Activated T-cell treated with anti-CD3 and anti-CD28 coated beads for 24 hours (primary cell): ENCODE data around the gene CAMTA1.

Experiments used
- DNase-seq: peaks from one replicate; pipeline ENCODE4 v3.0.0-alpha.2; 2020; ENCODE audit warnings: low read depth

Gene CAMTA1

GRCh38 chr1:7516929-7517328 is 731.7 kb downstream of the CAMTA1 start:
- DNase-seq = no peak

- DNase-seq = no peak
Measured at GRCh38 chr1:7517611-7518330, 732.5 kb downstream of the CAMTA1 start.

GRCh38 chr1:7518411-7518810 is 733.2 kb downstream of the CAMTA1 start:
- DNase-seq = no peak

GRCh38 chr1:7519181-7519860 is 734.1 kb downstream of the CAMTA1 start:
- no peak for DNase-seq

- DNase-seq = no peak
Measured at GRCh38 chr1:7519861-7520395, 734.7 kb downstream of the CAMTA1 start.

GRCh38 chr1:7520496-7520895 is 735.2 kb downstream of the CAMTA1 start:
- no peak for DNase-seq

GRCh38 chr1:7524341-7525337 is 739.4 kb downstream of the CAMTA1 start:
- DNase-seq = no peak

- no peak for DNase-seq
Measured at GRCh38 chr1:7525338-7526063, 740.2 kb downstream of the CAMTA1 start.

- no peak for DNase-seq
Measured at GRCh38 chr1:7526196-7526866, 741.1 kb downstream of the CAMTA1 start.

GRCh38 chr1:7526867-7527732 is 741.8 kb downstream of the CAMTA1 start:
- no peak for DNase-seq

- DNase-seq = no peak
Measured at GRCh38 chr1:7527733-7528045, 742.4 kb downstream of the CAMTA1 start.

GRCh38 chr1:7528386-7529198 is 743.3 kb downstream of the CAMTA1 start:
- DNase-seq = no peak

- DNase-seq = no peak
Measured at GRCh38 chr1:7529917-7530316, 744.7 kb downstream of the CAMTA1 start.

- DNase-seq = no peak
Measured at GRCh38 chr1:7531562-7532340, 746.5 kb downstream of the CAMTA1 start.

- no peak for DNase-seq
Measured at GRCh38 chr1:7533006-7533405, 747.8 kb downstream of the CAMTA1 start.

GRCh38 chr1:7534061-7534825 is 749.0 kb downstream of the CAMTA1 start:
- DNase-seq = no peak

GRCh38 chr1:7535016-7535415 is 749.8 kb downstream of the CAMTA1 start:
- DNase-seq = no peak
